ENCODE results near the gene CHD9.

- no peak for TF ChIP-seq POLR2A (IDR thresholded peaks at IDR 0.05)
- no peak for TF ChIP-seq CTCF (IDR thresholded peaks at IDR 0.05 in 4 of 5, conservative IDR thresholded peaks at IDR 0.05 in 1 of 5)
Observed at GRCh38 chr16:53176434-53176833, 121.6 kb downstream of the CHD9 start.

All from gastrocnemius medialis (tissue), 4 donors.